H1 (cell line): Measurements from ENCODE around the gene MYO3A. TPM values are rescaled to one million over a fixed set of nuclear protein-coding genes. Genes with fewer than 3 reads are reported as not detected.
A peak's percentile ranks its signal among the peaks of the same experiment; 100 is the strongest.

Experiments
- polyA plus RNA-seq, 7 experiments: library from polyadenylated mRNA; depleted of rRNA in 3 of 7; stranded (reverse) in 5 of 7; unstranded in 2 of 7; fragments of >200 nt in 5 of 7; fragments of 200-250 nt in 2 of 7; gene quantifications; 1 replicate in 5 of 7; 2 replicates in 1 of 7; 4 replicates in 1 of 7; pipeline versions ENCODE4 v1.2.1 to v1.2.3, GENCODE V29; 2011 to 2013; ENCODE audit warnings: missing spikeins in 2 of 7, mixed read lengths in 2 of 7
- total RNA-seq: library from RNA; stranded (reverse); fragmentation: NEBNext Ultra II Directional; extraction: Animal tissue kit (Norgen Biotek cat#: 25700); gene quantifications from 2 replicates; pipeline ENCODE4 v1.2.1, GENCODE V29; 2021
- TF ChIP-seq, protein P1 (sequence below): fragments of 300-600 bp; sonication (generic); IDR thresholded peaks from 2 replicates; pipeline ENCODE4 v1.7.1; 2012; ENCODE audit warnings: low read length, moderate library complexity, mild to moderate bottlenecking, inconsistent platforms; ENCODE audit not compliant: insufficient replicate concordance

MYO3A gene
- total and polyA plus RNA-seq, 2 of the 8 experiments (the other 6 are each of a cell fraction or from before 2014, with no cell fraction given): 3.9 to 5.3 TPM

DNA sequence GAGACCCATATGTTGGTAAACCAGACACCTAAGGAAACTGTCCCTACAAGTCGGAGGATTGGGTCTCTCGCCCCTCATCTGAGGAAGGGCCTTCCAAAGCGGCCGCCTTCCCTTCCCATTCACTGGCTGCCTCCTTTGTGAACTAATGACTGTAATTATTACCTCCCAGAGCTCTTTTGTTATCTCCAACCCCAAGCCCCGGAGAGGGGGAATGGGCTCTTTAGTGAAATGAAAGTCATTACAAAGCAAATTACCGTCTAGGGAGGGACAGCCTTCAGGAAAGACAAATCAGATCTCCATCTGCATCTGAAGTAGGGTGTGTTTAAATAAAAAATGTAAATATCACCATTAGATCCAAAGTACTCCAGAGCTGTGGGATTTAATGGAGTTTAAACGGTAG lies 280.0 kb downstream of the MYO3A start (continued):
- TF ChIP-seq, protein P1, sequence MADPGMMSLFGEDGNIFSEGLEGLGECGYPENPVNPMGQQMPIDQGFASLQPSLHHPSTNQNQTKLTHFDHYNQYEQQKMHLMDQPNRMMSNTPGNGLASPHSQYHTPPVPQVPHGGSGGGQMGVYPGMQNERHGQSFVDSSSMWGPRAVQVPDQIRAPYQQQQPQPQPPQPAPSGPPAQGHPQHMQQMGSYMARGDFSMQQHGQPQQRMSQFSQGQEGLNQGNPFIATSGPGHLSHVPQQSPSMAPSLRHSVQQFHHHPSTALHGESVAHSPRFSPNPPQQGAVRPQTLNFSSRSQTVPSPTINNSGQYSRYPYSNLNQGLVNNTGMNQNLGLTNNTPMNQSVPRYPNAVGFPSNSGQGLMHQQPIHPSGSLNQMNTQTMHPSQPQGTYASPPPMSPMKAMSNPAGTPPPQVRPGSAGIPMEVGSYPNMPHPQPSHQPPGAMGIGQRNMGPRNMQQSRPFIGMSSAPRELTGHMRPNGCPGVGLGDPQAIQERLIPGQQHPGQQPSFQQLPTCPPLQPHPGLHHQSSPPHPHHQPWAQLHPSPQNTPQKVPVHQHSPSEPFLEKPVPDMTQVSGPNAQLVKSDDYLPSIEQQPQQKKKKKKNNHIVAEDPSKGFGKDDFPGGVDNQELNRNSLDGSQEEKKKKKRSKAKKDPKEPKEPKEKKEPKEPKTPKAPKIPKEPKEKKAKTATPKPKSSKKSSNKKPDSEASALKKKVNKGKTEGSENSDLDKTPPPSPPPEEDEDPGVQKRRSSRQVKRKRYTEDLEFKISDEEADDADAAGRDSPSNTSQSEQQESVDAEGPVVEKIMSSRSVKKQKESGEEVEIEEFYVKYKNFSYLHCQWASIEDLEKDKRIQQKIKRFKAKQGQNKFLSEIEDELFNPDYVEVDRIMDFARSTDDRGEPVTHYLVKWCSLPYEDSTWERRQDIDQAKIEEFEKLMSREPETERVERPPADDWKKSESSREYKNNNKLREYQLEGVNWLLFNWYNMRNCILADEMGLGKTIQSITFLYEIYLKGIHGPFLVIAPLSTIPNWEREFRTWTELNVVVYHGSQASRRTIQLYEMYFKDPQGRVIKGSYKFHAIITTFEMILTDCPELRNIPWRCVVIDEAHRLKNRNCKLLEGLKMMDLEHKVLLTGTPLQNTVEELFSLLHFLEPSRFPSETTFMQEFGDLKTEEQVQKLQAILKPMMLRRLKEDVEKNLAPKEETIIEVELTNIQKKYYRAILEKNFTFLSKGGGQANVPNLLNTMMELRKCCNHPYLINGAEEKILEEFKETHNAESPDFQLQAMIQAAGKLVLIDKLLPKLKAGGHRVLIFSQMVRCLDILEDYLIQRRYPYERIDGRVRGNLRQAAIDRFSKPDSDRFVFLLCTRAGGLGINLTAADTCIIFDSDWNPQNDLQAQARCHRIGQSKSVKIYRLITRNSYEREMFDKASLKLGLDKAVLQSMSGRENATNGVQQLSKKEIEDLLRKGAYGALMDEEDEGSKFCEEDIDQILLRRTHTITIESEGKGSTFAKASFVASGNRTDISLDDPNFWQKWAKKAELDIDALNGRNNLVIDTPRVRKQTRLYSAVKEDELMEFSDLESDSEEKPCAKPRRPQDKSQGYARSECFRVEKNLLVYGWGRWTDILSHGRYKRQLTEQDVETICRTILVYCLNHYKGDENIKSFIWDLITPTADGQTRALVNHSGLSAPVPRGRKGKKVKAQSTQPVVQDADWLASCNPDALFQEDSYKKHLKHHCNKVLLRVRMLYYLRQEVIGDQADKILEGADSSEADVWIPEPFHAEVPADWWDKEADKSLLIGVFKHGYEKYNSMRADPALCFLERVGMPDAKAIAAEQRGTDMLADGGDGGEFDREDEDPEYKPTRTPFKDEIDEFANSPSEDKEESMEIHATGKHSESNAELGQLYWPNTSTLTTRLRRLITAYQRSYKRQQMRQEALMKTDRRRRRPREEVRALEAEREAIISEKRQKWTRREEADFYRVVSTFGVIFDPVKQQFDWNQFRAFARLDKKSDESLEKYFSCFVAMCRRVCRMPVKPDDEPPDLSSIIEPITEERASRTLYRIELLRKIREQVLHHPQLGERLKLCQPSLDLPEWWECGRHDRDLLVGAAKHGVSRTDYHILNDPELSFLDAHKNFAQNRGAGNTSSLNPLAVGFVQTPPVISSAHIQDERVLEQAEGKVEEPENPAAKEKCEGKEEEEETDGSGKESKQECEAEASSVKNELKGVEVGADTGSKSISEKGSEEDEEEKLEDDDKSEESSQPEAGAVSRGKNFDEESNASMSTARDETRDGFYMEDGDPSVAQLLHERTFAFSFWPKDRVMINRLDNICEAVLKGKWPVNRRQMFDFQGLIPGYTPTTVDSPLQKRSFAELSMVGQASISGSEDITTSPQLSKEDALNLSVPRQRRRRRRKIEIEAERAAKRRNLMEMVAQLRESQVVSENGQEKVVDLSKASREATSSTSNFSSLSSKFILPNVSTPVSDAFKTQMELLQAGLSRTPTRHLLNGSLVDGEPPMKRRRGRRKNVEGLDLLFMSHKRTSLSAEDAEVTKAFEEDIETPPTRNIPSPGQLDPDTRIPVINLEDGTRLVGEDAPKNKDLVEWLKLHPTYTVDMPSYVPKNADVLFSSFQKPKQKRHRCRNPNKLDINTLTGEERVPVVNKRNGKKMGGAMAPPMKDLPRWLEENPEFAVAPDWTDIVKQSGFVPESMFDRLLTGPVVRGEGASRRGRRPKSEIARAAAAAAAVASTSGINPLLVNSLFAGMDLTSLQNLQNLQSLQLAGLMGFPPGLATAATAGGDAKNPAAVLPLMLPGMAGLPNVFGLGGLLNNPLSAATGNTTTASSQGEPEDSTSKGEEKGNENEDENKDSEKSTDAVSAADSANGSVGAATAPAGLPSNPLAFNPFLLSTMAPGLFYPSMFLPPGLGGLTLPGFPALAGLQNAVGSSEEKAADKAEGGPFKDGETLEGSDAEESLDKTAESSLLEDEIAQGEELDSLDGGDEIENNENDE: peak; percentile 46
